ENCODE results near the gene KLHL29.

DNA sequence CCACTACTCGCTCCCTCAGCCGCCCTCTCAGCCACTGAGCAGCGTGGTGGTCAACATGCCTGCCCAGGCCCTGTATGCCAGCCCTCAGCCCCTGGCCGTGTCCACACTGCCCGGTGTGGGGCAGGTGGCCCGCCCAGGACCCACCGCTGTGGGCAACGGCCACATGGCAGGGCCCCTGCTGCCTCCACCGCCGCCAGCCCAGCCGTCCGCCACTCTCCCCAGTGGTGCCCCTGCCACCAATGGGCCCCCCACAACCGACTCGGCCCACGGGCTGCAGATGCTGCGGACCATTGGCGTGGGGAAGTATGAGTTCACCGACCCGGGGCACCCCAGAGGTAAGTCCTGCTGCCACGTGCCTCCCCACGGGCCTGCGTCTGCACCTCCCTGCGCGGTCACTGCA, 257.5 kb downstream of the KLHL29 start:
- no peak for TF ChIP-seq POLR2A (IDR thresholded peaks at IDR 0.05; ENCODE audit: low read depth, low read length)
- TF ChIP-seq POLR2AphosphoS5 (IDR thresholded peaks at IDR 0.05; ENCODE audit: low read depth, low read length): no peak
- no peak for TF ChIP-seq TAF1 (IDR thresholded peaks at IDR 0.05; ENCODE audit: low read depth, low read length)
- no peak for TF ChIP-seq PAX5 (IDR thresholded peaks at IDR 0.05; ENCODE audit: insufficient read depth, low read length, severe bottlenecking)
- no peak for TF ChIP-seq SPI1 (IDR thresholded peaks at IDR 0.05; ENCODE audit: low read depth, low read length)
